Adrenal gland (tissue), 12 donors: Measurements from ENCODE around the gene SMCP. TPM values are rescaled to one million over a fixed set of nuclear protein-coding genes. Genes with fewer than 3 reads are reported as not detected.

Experiments
- DNase-seq, 7 donors: peaks; one replicate each; pipeline ENCODE4 v3.0.0-alpha.2; 2019 to 2020
- H3K27ac ChIP-seq, 5 donors: fragments of 200-600 bp; sonication (generic) in 4 of 5; 1 replicate in 3 of 5; 2 replicates in 2 of 5; pipeline versions ENCODE4 v1.5.1 to v1.8.0; 2016 to 2020; ENCODE audit warnings: mild to moderate bottlenecking in 1 of 5
- H3K27me3 ChIP-seq: fragments of 200-600 bp; 2 replicates; pipeline ENCODE4 v1.8.0; 2021
- H3K36me3 ChIP-seq, 2 donors: fragments of 200-600 bp; replicated peaks in 1 of 2; 1 replicate in 1 of 2; 2 replicates in 1 of 2; pipeline versions ENCODE4 v1.5.1 to v1.8.0; 2018 to 2022
- H3K4me1 ChIP-seq, 2 donors: fragments of 200-600 bp; replicated peaks in 1 of 2; 1 replicate in 1 of 2; 2 replicates in 1 of 2; pipeline versions ENCODE4 v1.5.1 to v1.8.0; 2018 to 2021
- H3K4me3 ChIP-seq, 4 donors: fragments of 200-600 bp; sonication (generic) in 3 of 4; one replicate each; pipeline ENCODE4 v1.5.1; 2016 to 2018
- H3K9me3 ChIP-seq, 3 donors: fragments of 200-600 bp; sonication (generic) in 1 of 3; replicated peaks in 1 of 3; 1 replicate in 2 of 3; 2 replicates in 1 of 3; pipeline versions ENCODE4 v1.5.1 to v1.8.0; 2016 to 2021
- POLR2A ChIP-seq, 2 donors: fragments of 450-650 bp; IDR thresholded peaks; one replicate each; pipeline ENCODE4 v1.6.1; 2017; ENCODE audit warnings: antibody characterized with exemption in 2 of 2, mild to moderate bottlenecking in 2 of 2, moderate library complexity in 1 of 2
- whole genome bisulfite sequencing, 4 donors: extraction: QIAGEN DNeasy Blood & Tissue Kit in 2 of 4; methylation state at CpG; one replicate each; pipeline versions ENCODE4 v1.1.5 to v1.1.7; 2013 to 2017; 5-methylcytosine and 5-hydroxymethylcytosine counted together
- intact Hi-C, 2 donors: fragments of 100-400 bp; cut with DNase I; formaldehyde crosslinking; loops; one replicate each; pipeline versions ENCODE4 v1.14.1 to v1.15.0; 2022 to 2023
- polyA plus RNA-seq, 3 donors: library from polyadenylated mRNA; stranded (reverse); fragments of 200-250 nt in 2 of 3; fragments of 350-450 nt in 1 of 3; fragmentation: Illumina TruSeq in 1 of 3; extraction: RNeasy Lipid Tissue Mini Kit (QIAGEN cat#74804) in 1 of 3; gene quantifications; one replicate each; pipeline ENCODE4 v1.2.3, GENCODE V29; 2013 to 2014
- total RNA-seq, 9 donors: library from RNA; depleted of rRNA in 4 of 9; stranded (reverse); fragments of >200 nt in 4 of 9; fragments of 120-200 nt in 1 of 9; fragmentation: NEBNext Ultra II Directional in 1 of 9; extraction: Animal tissue kit (Norgen Biotek cat#: 25700) in 1 of 9; gene quantifications; one replicate each; pipeline versions ENCODE4 v1.1.0 to v1.2.4, GENCODE V29; 2013 to 2023
- TF ChIP-seq, protein P1 (sequence below), 6 experiments: fragments of 450-650 bp in 4 of 6; fragments of 200-600 bp in 2 of 6; sonication (generic) in 1 of 6; IDR thresholded peaks; 1 replicate in 5 of 6; 2 replicates in 1 of 6; pipeline versions ENCODE4 v1.5.1 to v1.8.0; 2016 to 2021; ENCODE audit warnings: antibody characterized with exemption in 6 of 6, mild to moderate bottlenecking in 2 of 6, moderate library complexity in 1 of 6
- donor health status: healthy with polysubstance abuse.
- donor health status: Bipolar disorder and iron deficiency.
- donor health status: DM: yes; HTN: yes; CAD: no.
- donor health status: DM: no; HTN: no; CAD: no.
- donor health status: DM: no; HTN: no; CAD: no.
- donor health status: DM: yes; HTN: yes; CAD: no.

SMCP gene
- total and polyA plus RNA-seq, 12 donors = not detected

DNA sequence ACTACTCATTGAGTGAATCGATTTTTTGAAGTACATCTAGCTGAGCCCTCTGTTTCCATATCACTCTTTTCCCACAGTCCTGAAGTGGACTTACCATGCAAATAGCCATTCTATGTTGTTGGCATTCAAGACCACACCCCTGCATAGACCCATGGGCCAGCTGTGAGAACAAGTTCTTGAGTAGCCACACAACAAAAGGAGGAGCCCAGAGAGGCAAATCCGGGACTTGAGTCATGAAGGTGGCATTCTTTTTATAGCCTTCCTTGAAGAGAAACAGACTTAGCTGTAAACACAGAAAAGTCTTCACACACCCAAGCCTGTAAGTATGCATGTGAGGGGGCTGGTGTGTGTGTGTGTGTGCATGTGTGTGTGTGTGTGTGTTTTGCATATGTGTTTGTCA, 55.1 kb downstream of the SMCP start:
- 71 to 79% (median 74%) methylated on average over 2 of the region's 2 CpGs for WGBS, 4 donors
- Histone ChIP-seq H3K27me3 (no peaks in the 10 kb centered on the region), H3K27ac (no peak overlapping the region), H3K36me3 (no peaks in the 10 kb centered on the region), H3K4me3 (no peak overlapping the region), H3K4me1 (no peaks in the 10 kb centered on the region), H3K9me3 (no peaks in the 10 kb centered on the region)
- DNase-seq = no peak
- intact Hi-C loops = no loop called here
- TF ChIP-seq POLR2A (IDR thresholded peaks at IDR 0.05) = no peak
- TF ChIP-seq, protein P1, sequence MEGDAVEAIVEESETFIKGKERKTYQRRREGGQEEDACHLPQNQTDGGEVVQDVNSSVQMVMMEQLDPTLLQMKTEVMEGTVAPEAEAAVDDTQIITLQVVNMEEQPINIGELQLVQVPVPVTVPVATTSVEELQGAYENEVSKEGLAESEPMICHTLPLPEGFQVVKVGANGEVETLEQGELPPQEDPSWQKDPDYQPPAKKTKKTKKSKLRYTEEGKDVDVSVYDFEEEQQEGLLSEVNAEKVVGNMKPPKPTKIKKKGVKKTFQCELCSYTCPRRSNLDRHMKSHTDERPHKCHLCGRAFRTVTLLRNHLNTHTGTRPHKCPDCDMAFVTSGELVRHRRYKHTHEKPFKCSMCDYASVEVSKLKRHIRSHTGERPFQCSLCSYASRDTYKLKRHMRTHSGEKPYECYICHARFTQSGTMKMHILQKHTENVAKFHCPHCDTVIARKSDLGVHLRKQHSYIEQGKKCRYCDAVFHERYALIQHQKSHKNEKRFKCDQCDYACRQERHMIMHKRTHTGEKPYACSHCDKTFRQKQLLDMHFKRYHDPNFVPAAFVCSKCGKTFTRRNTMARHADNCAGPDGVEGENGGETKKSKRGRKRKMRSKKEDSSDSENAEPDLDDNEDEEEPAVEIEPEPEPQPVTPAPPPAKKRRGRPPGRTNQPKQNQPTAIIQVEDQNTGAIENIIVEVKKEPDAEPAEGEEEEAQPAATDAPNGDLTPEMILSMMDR (IDR thresholded peaks at IDR 0.05) = no peak

Other genes starting within 250 kb of the SMCP start
- not detected for gene LCE2D, start 214.9 kb upstream of the SMCP start, total RNA-seq
- not detected for gene LCE2D, start 214.9 kb upstream of the SMCP start, polyA plus RNA-seq
- not detected for gene LCE2C, start 203.0 kb upstream of the SMCP start, total RNA-seq
- not detected for gene LCE2C, start 203.0 kb upstream of the SMCP start, polyA plus RNA-seq
- gene LCE2B, start 192.2 kb upstream of the SMCP start, total RNA-seq = not detected
- gene LCE2B, start 192.2 kb upstream of the SMCP start, polyA plus RNA-seq = not detected
- gene LCE2A, start 180.0 kb upstream of the SMCP start, total RNA-seq = not detected
- gene LCE2A, start 180.0 kb upstream of the SMCP start, polyA plus RNA-seq = not detected
- not detected for gene LCE4A, start 170.2 kb upstream of the SMCP start, total RNA-seq
- not detected for gene LCE4A, start 170.2 kb upstream of the SMCP start, polyA plus RNA-seq
- not detected for gene KPRP, start 120.3 kb upstream of the SMCP start, total RNA-seq
- not detected for gene KPRP, start 120.3 kb upstream of the SMCP start, polyA plus RNA-seq
- gene LCE1F, start 103.2 kb upstream of the SMCP start, total RNA-seq = not detected
- gene LCE1F, start 103.2 kb upstream of the SMCP start, polyA plus RNA-seq = not detected
- not detected for gene LCE1E, start 92.1 kb upstream of the SMCP start, total RNA-seq
- not detected for gene LCE1E, start 92.1 kb upstream of the SMCP start, polyA plus RNA-seq
- not detected for gene LCE1D, start 81.6 kb upstream of the SMCP start, total RNA-seq
- gene LCE1D, start 81.6 kb upstream of the SMCP start, polyA plus RNA-seq = not detected
- gene LCE1C, start 71.7 kb upstream of the SMCP start, total RNA-seq = not detected
- not detected for gene LCE1C, start 71.7 kb upstream of the SMCP start, polyA plus RNA-seq
- not detected for gene LCE1B, start 66.4 kb upstream of the SMCP start, total RNA-seq
- not detected for gene LCE1B, start 66.4 kb upstream of the SMCP start, polyA plus RNA-seq
- gene LCE1A, start 50.8 kb upstream of the SMCP start, total RNA-seq = not detected
- not detected for gene LCE1A, start 50.8 kb upstream of the SMCP start, polyA plus RNA-seq
- not detected for gene LCE6A, start 35.5 kb upstream of the SMCP start, total RNA-seq
- gene LCE6A, start 35.5 kb upstream of the SMCP start, polyA plus RNA-seq = not detected
- gene LCE7A, start 18.3 kb upstream of the SMCP start, total RNA-seq = not detected
- not detected for gene LCE7A, start 18.3 kb upstream of the SMCP start, polyA plus RNA-seq
- gene IVL, start 30.2 kb downstream of the SMCP start, total RNA-seq = not detected
- gene IVL, start 30.2 kb downstream of the SMCP start, polyA plus RNA-seq = under 1 TPM in 2 of 3 donors, not detected in 1; 0.16 to 0.30 TPM
- not detected for gene SPRR5, start 68.9 kb downstream of the SMCP start, total RNA-seq
- gene SPRR5, start 68.9 kb downstream of the SMCP start, polyA plus RNA-seq = not detected
- not detected for gene SPRR4, start 92.3 kb downstream of the SMCP start, total RNA-seq
- not detected for gene SPRR4, start 92.3 kb downstream of the SMCP start, polyA plus RNA-seq
- not detected for gene SPRR1A, start 105.8 kb downstream of the SMCP start, total RNA-seq
- gene SPRR1A, start 105.8 kb downstream of the SMCP start, polyA plus RNA-seq = not detected
- under 1 TPM in 1 of 9 donors, not detected in 8; 0.67 TPM for gene SPRR3, start 123.4 kb downstream of the SMCP start, total RNA-seq
- gene SPRR3, start 123.4 kb downstream of the SMCP start, polyA plus RNA-seq = 1 to 10 TPM; 2.2 to 6.1 (median 2.9) TPM
- under 1 TPM in 1 of 9 donors, not detected in 8; 0.74 TPM for gene SPRR1B, start 152.9 kb downstream of the SMCP start, total RNA-seq
- gene SPRR1B, start 152.9 kb downstream of the SMCP start, polyA plus RNA-seq = under 1 TPM in 2 of 3 donors, not detected in 1; 0.74 to 0.80 TPM
- not detected for gene SPRR2D, start 162.8 kb downstream of the SMCP start, total RNA-seq
- gene SPRR2D, start 162.8 kb downstream of the SMCP start, polyA plus RNA-seq = under 1 TPM in 2 of 3 donors, not detected in 1; 0.71 to 0.88 TPM
- gene SPRR2A, start 179.2 kb downstream of the SMCP start, total RNA-seq = not detected
- gene SPRR2A, start 179.2 kb downstream of the SMCP start, polyA plus RNA-seq = under 1 TPM in 2 of 3 donors, not detected in 1; 0.97 to 0.98 TPM
- gene SPRR2B, start 193.3 kb downstream of the SMCP start, total RNA-seq = under 1 TPM in 1 of 9 donors, not detected in 8; 0.50 TPM
- not detected for gene SPRR2B, start 193.3 kb downstream of the SMCP start, polyA plus RNA-seq
- gene SPRR2E, start 216.2 kb downstream of the SMCP start, total RNA-seq = not detected
- gene SPRR2E, start 216.2 kb downstream of the SMCP start, polyA plus RNA-seq = under 1 TPM in 1 of 3 donors, not detected in 2; 0.54 TPM
- not detected for gene SPRR2F, start 235.2 kb downstream of the SMCP start, total RNA-seq
- gene SPRR2F, start 235.2 kb downstream of the SMCP start, polyA plus RNA-seq = not detected